ENCODE measurements around the gene CDCA8. TPM values are rescaled to one million over a fixed set of nuclear protein-coding genes. Genes with fewer than 3 reads are reported as not detected.

CDCA8 gene
- total and polyA plus RNA-seq, 8 donors: 0.19 to 0.79 (median 0.44) TPM

GRCh38 chr1:37718181-37718900, 26.0 kb downstream of the CDCA8 start:
- intact Hi-C loops (cut with DNase I): no loop called here
- Histone ChIP-seq H3K9me3 (no peaks in the 10 kb centered on the region), H3K4me3 (no peak overlapping the region), H3K27ac (no peak overlapping the region), H3K4me1 (no peaks in the 10 kb centered on the region), H3K36me3 (no peaks in the 10 kb centered on the region), H3K27me3 (no peaks in the 10 kb centered on the region)
- DNase-seq (no peak), FAIRE-seq (no peak), ATAC-seq (no peak)
- TF ChIP-seq CTCF (IDR thresholded peaks at IDR 0.05): no peak
- WGBS, 2 donors: 82 to 87% methylated on average over 26 of the region's 26 CpGs

DNA sequence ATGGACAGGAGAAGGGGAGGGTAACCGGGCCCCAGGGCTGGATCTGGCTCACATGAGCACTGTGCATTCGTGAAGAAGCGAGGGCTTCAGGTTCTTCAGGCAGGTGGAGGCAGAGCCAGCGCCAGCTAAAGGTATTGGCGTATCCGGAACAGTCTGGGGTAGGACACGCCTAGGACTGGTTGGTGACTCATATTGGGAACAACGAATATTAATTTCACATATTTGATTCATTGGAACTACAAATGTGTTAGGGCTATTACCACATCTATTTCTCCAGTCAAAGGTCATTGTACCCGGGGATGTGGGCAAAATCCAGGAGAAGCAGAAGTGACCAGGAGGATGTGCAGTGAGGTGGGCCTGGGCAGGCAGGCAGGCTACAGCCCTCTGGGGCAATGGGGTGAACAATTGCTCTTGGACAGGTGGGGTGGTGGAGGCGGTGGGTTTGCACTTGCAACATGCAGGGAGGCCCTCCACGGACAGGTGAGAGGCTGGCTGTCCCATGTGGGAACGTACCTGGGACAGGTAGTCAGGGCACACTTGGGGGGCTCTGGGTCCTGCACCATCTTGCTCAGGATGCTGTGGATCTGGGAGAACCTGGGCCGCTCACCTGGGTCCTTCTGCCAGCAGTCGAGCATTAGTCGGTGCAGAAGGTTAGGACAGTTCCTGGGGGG, 26.7 kb downstream of the CDCA8 start:
- TF ChIP-seq CTCF (IDR thresholded peaks at IDR 0.05): no peak
- no peak overlapping the region for H3K4me3 ChIP-seq
- no peaks in the 10 kb centered on the region for H3K36me3 ChIP-seq
- no peak overlapping the region for H3K27ac ChIP-seq
- intact Hi-C loops (cut with DNase I): no loop called here
- H3K27me3 ChIP-seq: no peaks in the 10 kb centered on the region
- no peaks in the 10 kb centered on the region for H3K9me3 ChIP-seq
- 84 to 89% methylated on average over 13 to 15 of the region's 15 CpGs for WGBS, 2 donors
- no peak for DNase-seq
- no peaks in the 10 kb centered on the region for H3K4me1 ChIP-seq
- ATAC-seq: no peak
- no peak for FAIRE-seq

- H3K9me3 ChIP-seq: no peaks in the 10 kb centered on the region
- no peak for TF ChIP-seq CTCF (IDR thresholded peaks at IDR 0.05)
- no peaks in the 10 kb centered on the region for H3K4me1 ChIP-seq
- ATAC-seq: no peak
- H3K27me3 ChIP-seq: no peaks in the 10 kb centered on the region
- intact Hi-C loops (cut with DNase I): no loop called here
- H3K27ac ChIP-seq: no peak overlapping the region
- FAIRE-seq: no peak
- H3K36me3 ChIP-seq: no peaks in the 10 kb centered on the region
- no peak overlapping the region for H3K4me3 ChIP-seq
- 83 to 86% methylated on average over 13 of the region's 13 CpGs for WGBS, 2 donors
- DNase-seq: no peak
Measured at GRCh38 chr1:37719572-37720195, 27.4 kb downstream of the CDCA8 start.

DNA sequence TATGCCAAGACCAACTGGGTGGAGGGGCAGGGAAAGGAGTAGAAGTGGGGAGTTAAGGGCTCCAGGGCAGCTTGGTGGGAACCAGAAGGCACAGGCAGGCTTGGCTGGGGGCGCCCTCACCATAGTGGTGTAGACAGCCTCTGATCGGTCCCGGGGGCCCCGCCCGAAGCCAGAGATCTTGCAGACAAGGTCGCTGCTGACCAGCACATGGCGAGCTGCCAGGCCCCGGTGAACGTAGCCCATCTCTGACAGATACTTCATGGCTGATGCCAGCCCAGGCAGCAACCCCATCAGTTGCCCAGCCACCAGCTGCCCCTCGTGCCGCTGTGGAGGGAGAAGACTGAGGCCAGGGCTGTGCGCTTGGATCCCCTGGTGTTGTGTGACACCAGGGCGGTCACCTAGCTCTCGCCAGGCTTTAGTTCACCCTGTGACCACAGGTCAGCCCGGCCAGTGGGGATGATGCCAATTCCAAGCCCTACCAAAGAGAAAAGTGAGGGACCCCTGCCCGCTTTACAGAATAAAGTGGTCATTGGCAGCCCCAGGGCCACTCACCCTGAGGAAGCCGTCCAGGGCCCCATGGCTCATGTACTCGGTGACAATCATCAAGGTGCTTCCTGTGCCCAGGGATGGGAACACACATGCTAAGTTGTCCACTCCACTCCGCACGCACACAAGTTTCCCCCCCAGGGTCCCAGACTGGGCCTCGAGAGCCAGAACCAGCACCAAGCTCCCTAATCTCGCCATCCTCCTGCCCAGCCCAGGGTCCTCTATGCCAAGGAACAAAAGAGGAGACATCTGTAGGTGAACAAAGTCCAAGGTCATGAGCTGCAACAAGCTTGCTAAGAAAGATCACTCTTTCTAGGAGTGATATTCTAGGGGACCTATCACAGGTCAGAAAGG, 28.2 kb downstream of the CDCA8 start:
- ATAC-seq (no peak), DNase-seq (peak in 1 of 6 donors; percentile 84), FAIRE-seq (no peak)
- H3K27me3 ChIP-seq: no peaks in the 10 kb centered on the region
- no peak overlapping the region for H3K4me3 ChIP-seq
- no peaks in the 10 kb centered on the region for H3K4me1 ChIP-seq
- no peak overlapping the region for H3K27ac ChIP-seq
- 79% methylated on average over 20 to 22 of the region's 22 CpGs for WGBS, 2 donors
- H3K9me3 ChIP-seq: no peaks in the 10 kb centered on the region
- no peaks in the 10 kb centered on the region for H3K36me3 ChIP-seq
- no peak for TF ChIP-seq CTCF (IDR thresholded peaks at IDR 0.05)
- intact Hi-C loops (cut with DNase I): no loop called here

Data from pancreas (tissue), 10 donors.